K562 (cell line): ENCODE measurements around the gene DNAL4. TPM values are rescaled to one million over a fixed set of nuclear protein-coding genes. Genes with fewer than 3 reads are reported as not detected.

Source experiments
- BRD9 ChIP-seq: fragments of 450-650 bp; IDR thresholded peaks from 2 replicates; pipeline ENCODE4 v1.6.1; 2018; ENCODE audit warnings: low read depth; ENCODE audit not compliant: partially characterized antibody
- ELF1 ChIP-seq: fragments of 200-800 bp; sonication (Bioruptor generic); IDR thresholded peaks from 2 replicates; pipeline ENCODE4 v1.6.1; 2016; ENCODE audit warnings: missing genetic modification characterization, missing compliant biosample characterization
- MEF2D ChIP-seq: conservative IDR thresholded peaks from 2 replicates; pipeline ENCODE4 v1.6.1; 2016; ENCODE audit warnings: low read depth, missing genetic modification characterization, missing compliant biosample characterization
- NELFE ChIP-seq: IDR thresholded peaks from 2 replicates; pipeline ENCODE4 v1.6.1; 2011; ENCODE audit warnings: mild to moderate bottlenecking; ENCODE audit not compliant: insufficient read depth, insufficient read length
- POLR2G ChIP-seq: fragments of 200-400 bp; formaldehyde crosslinking; IDR thresholded peaks from 2 replicates; pipeline ENCODE4 v1.6.1; 2017; ENCODE audit warnings: low read depth, mild to moderate bottlenecking, antibody characterized with exemption, low read length, moderate library complexity
- SIN3B ChIP-seq: fragments of 450-650 bp; IDR thresholded peaks from 2 replicates; pipeline ENCODE4 v1.6.1; 2017; ENCODE audit warnings: low read depth, mild to moderate bottlenecking, moderate library complexity
- SUPT5H ChIP-seq: fragments of 450-650 bp; IDR thresholded peaks from 2 replicates; pipeline ENCODE4 v1.6.1; 2016
- ZC3H8 ChIP-seq: fragments of 450-650 bp; IDR thresholded peaks from 2 replicates; pipeline ENCODE4 v1.6.1; 2017
- polyA plus RNA-seq, 8 experiments: library from polyadenylated mRNA; depleted of rRNA in 4 of 8; stranded (reverse) in 5 of 8; unstranded in 3 of 8; fragments of >200 nt; fragmentation: Nextera tagmentation in 2 of 8; fragmentation: Illumina TruSeq in 1 of 8; extraction: Ambion mirVana in 2 of 8; extraction: Trizol in 1 of 8; gene quantifications; 2 replicates each; pipeline versions ENCODE4 v1.2.1 to v1.2.3, GENCODE V29; 2011 to 2014; ENCODE audit warnings: inconsistent platforms in 1 of 8, missing spikeins in 1 of 8
- total RNA-seq, 7 experiments: library from RNA; depleted of rRNA in 6 of 7; stranded (reverse); fragments of >200 nt in 6 of 7; fragmentation: Illumina TruSeq in 2 of 7; extraction: Trizol in 2 of 7; gene quantifications; 2 replicates each; pipeline versions ENCODE4 v1.2.1 to v1.2.3, GENCODE V29; 2011 to 2021; ENCODE audit warnings: low replicate concordance in 1 of 7
- TF ChIP-seq, protein P1 (sequence below), 3 experiments: fragments of 200-800 bp in 1 of 3; fragments of 250-450 bp in 1 of 3; fragments of 450-650 bp in 1 of 3; sonication (Bioruptor Pico) in 1 of 3; sonication (Bioruptor generic) in 1 of 3; formaldehyde crosslinking in 1 of 3; IDR thresholded peaks; 2 replicates each; pipeline versions ENCODE4 v1.6.1 to v1.8.0; 2016 to 2022; ENCODE audit warnings: mild to moderate bottlenecking in 2 of 3, missing genetic modification characterization in 2 of 3, missing compliant biosample characterization in 1 of 3, moderate library complexity in 1 of 3

The DNAL4 gene
- total and polyA plus RNA-seq, 9 of the 15 experiments (the other 6 are each of a cell fraction or from before 2014, with no cell fraction given), result 0.20 to 9.4 (median 5.2) TPM

DNA sequence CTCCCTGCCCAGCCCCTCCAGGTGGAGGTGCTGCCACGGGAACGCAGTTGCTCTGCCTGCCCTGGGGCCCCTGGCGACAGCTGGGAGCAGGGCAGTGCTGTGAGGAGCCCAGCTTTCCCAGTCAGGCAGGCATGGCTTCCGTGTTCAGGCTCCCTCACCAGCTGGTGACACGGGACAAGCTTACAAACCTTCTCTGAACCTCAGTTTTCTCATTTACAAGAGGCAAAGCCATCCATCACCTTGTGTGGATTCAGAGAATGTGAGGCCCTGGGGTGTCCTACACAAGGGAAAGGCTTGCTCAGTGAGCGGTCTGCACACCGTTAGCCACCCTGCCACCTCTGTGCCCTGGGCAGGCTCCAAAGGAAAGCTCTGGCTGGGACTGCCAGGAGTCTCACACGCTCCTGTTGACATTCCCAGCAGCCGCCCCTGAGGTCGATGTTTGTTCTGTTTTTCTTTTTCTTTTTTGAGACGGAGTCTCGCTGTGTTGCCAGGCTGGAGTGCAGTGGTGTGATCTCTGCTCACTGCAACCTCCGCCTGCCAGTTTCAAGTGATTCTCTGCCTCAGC lies 61.6 kb downstream of the DNAL4 start (continued):
- TF ChIP-seq, protein P1, sequence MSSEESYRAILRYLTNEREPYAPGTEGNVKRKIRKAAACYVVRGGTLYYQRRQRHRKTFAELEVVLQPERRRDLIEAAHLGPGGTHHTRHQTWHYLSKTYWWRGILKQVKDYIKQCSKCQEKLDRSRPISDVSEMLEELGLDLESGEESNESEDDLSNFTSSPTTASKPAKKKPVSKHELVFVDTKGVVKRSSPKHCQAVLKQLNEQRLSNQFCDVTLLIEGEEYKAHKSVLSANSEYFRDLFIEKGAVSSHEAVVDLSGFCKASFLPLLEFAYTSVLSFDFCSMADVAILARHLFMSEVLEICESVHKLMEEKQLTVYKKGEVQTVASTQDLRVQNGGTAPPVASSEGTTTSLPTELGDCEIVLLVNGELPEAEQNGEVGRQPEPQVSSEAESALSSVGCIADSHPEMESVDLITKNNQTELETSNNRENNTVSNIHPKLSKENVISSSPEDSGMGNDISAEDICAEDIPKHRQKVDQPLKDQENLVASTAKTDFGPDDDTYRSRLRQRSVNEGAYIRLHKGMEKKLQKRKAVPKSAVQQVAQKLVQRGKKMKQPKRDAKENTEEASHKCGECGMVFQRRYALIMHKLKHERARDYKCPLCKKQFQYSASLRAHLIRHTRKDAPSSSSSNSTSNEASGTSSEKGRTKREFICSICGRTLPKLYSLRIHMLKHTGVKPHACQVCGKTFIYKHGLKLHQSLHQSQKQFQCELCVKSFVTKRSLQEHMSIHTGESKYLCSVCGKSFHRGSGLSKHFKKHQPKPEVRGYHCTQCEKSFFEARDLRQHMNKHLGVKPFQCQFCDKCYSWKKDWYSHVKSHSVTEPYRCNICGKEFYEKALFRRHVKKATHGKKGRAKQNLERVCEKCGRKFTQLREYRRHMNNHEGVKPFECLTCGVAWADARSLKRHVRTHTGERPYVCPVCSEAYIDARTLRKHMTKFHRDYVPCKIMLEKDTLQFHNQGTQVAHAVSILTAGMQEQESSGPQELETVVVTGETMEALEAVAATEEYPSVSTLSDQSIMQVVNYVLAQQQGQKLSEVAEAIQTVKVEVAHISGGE (CRISPR knock-in tag; IDR thresholded peaks at IDR 0.05), result no peak
- TF ChIP-seq MEF2D (tag) (no peak), POLR2G (peak; percentile 1), ELF1 (tag) (no peak), NELFE (no peak), ZC3H8 (no peak), SUPT5H (0 out of 2 replicates have a peak, but pooled peaks have one; percentile 25), SIN3B (no peak), BRD9 (no peak)
- TF ChIP-seq, all 486 proteins: peak for 3
